ENCODE data around the gene ADAMTS14.
A peak's percentile ranks its signal among the peaks of the same experiment; 100 is the strongest.

The ADAMTS14 gene

DNA sequence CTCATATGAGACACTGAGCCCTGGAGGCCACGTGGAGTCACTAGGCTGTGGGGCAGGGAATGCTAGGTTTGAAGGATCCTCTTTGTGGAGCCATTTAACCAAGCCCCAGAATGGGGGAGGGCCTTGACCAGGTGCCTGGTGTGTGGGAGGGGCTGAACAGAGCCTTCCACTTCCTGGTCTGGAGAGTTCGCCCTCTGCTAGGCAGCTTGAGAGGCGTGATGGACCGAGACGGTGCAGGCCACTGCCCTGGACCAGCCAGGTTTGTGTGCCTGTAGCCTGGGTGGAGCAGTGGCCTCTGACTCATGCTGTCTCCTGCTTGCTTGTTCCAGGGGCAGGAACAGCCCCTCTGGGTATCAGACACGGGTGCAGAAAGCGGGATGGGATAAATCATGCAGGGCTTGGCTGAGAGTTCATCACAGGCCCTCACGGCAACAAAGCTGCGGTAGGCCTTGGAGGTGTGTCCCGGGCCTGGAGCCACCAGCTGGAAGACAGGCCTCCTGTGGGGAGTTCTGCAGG lies 27.4 kb downstream of the ADAMTS14 start:
- Histone ChIP-seq H3K4me1 (ENCODE audit: control insufficient read depth, insufficient read depth, low read length) (peaks cover 13% of the 10 kb centered on the region), H3K36me3 (ENCODE audit: control insufficient read depth, insufficient read depth, low read length, severe bottlenecking) (no peaks in the 10 kb centered on the region), H3K9ac (ENCODE audit: low read length) (no peak overlapping the region), H3K27me3 (replicated peaks; ENCODE audit: control insufficient read depth, insufficient read depth, low read length) (no peaks in the 10 kb centered on the region), H3K9me3 (ENCODE audit: control insufficient read depth, low read length) (no peaks in the 10 kb centered on the region), H3K4me3 (ENCODE audit: low read length) (no peak overlapping the region)
- no peak for DNase-seq (ENCODE audit: low read depth)

DNA sequence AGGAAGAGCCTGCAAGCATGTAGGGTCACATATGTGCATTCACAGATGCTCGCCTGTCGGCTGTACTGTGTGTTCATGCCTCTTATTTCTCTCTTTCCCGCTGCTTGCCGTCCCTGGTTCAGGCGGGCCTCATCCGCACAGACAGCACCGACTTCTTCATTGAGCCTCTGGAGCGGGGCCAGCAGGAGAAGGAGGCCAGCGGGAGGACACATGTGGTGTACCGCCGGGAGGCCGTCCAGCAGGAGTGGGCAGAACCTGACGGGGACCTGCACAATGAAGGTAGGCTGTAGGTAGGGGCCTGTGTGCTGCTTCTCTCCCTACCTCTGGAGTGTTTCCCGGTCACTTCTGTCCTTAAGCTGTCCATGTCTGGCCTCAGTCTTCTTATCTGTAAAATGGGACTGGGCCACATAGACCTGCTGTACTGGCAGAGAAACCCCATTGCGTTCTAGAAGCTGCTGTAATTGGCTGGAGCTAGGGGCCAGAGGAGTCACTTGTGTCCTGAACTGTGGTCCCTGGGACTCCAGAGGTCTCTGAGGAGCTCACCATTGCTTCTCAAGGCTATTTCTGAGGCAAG lies 30.0 kb downstream of the ADAMTS14 start:
- H3K4me1 ChIP-seq (ENCODE audit: control insufficient read depth, insufficient read depth, low read length) = no peaks in the 10 kb centered on the region
- H3K36me3 ChIP-seq (ENCODE audit: control insufficient read depth, insufficient read depth, low read length, severe bottlenecking) = no peaks in the 10 kb centered on the region
- DNase-seq (ENCODE audit: low read depth) = no peak
- no peak overlapping the region for H3K4me3 ChIP-seq (ENCODE audit: low read length)
- no peaks in the 10 kb centered on the region for H3K27me3 ChIP-seq (replicated peaks; ENCODE audit: control insufficient read depth, insufficient read depth, low read length)
- no peak overlapping the region for H3K9ac ChIP-seq (ENCODE audit: low read length)
- H3K9me3 ChIP-seq (ENCODE audit: control insufficient read depth, low read length) = no peaks in the 10 kb centered on the region

DNA sequence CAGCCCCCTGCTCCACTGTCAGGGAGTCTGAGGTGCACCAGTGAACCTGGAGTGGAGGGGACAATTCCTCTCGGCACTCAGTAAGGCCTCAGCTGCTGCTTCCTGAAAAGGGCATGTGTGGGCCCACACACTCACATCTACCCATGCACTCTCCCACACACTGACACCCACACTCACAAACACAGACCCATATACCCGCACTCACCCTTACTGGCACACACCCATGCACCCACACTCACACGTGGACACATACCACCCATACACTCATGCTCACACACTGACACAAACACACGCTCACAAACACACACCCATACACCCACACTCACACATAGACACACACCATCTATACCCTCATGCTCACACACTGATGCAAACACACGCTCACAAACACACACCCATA lies 31.9 kb downstream of the ADAMTS14 start:
- Histone ChIP-seq H3K27me3 (replicated peaks; ENCODE audit: control insufficient read depth, insufficient read depth, low read length) (no peaks in the 10 kb centered on the region), H3K4me1 (ENCODE audit: control insufficient read depth, insufficient read depth, low read length) (no peaks in the 10 kb centered on the region), H3K36me3 (ENCODE audit: control insufficient read depth, insufficient read depth, low read length, severe bottlenecking) (no peaks in the 10 kb centered on the region), H3K9me3 (ENCODE audit: control insufficient read depth, low read length) (no peaks in the 10 kb centered on the region), H3K9ac (ENCODE audit: low read length) (no peak overlapping the region), H3K4me3 (ENCODE audit: low read length) (no peak overlapping the region)
- DNase-seq (ENCODE audit: low read depth) = no peak

DNA sequence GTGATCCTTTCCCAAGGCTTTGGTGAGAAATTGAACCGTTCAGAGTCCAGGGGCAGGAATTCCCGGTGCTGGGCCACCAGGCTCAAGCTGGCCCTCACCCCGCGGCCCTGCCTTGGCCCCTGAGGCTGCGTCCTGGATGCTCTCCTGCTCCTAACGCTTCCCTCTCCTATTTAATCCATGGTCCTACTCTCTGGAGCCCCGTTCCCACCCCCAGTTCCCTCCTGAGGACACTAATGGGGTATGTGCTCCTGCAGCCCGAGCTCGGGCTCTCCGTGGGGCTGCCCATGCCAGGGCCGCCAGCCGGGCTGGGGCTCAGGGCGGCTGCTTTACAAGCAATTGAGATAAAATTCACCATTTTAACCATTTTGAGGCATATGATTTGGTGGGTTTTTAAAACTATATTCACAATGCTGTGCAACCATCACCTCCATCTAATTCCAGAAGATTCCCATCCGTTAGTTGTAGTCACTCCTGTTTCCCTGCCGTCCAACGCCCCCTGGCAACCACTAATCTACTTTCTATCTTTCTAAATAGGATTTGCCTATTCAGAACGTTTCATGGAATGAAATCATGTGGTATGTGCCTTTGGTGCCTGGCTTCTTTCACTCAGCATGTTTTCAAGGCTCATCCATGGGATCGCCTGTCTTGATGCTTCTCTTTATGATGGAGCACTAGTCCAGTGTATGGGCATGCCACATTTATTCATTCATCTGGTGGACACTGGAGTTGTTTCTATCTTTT lies 33.0 kb downstream of the ADAMTS14 start:
- Histone ChIP-seq H3K9ac (ENCODE audit: low read length) (no peak overlapping the region), H3K9me3 (ENCODE audit: control insufficient read depth, low read length) (no peaks in the 10 kb centered on the region), H3K4me1 (ENCODE audit: control insufficient read depth, insufficient read depth, low read length) (no peaks in the 10 kb centered on the region), H3K36me3 (ENCODE audit: control insufficient read depth, insufficient read depth, low read length, severe bottlenecking) (no peaks in the 10 kb centered on the region), H3K27me3 (replicated peaks; ENCODE audit: control insufficient read depth, insufficient read depth, low read length) (no peaks in the 10 kb centered on the region), H3K4me3 (ENCODE audit: low read length) (no peak overlapping the region)
- no peak for DNase-seq (ENCODE audit: low read depth)

DNA sequence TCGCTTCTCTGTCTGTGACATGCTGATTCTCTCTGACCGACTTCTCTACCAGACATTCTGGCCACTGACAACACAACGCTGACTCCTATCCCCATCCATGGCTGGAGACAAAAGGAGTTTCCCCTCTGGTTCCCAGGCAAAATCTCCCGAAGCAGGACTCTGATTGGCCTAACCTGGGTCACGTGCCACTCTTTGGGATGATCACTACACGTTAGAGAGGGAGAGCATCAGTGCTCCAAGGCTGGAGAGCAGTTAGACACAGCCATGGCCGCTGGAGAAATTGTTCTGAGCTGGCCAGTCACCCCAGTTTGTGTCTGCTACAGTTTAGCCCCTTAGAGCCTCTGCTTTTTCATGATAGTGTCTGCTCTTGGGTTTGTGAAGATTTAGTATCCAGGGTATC lies 38.9 kb downstream of the ADAMTS14 start:
- no peaks in the 10 kb centered on the region for H3K36me3 ChIP-seq (ENCODE audit: control insufficient read depth, insufficient read depth, low read length, severe bottlenecking)
- H3K4me1 ChIP-seq (ENCODE audit: control insufficient read depth, insufficient read depth, low read length) = peaks cover 7% of the 10 kb centered on the region
- no peaks in the 10 kb centered on the region for H3K9me3 ChIP-seq (ENCODE audit: control insufficient read depth, low read length)
- H3K9ac ChIP-seq (ENCODE audit: low read length) = no peak overlapping the region
- H3K27me3 ChIP-seq (replicated peaks; ENCODE audit: control insufficient read depth, insufficient read depth, low read length) = no peaks in the 10 kb centered on the region
- no peak for DNase-seq (ENCODE audit: low read depth)
- H3K4me3 ChIP-seq (ENCODE audit: low read length) = no peak overlapping the region

DNA sequence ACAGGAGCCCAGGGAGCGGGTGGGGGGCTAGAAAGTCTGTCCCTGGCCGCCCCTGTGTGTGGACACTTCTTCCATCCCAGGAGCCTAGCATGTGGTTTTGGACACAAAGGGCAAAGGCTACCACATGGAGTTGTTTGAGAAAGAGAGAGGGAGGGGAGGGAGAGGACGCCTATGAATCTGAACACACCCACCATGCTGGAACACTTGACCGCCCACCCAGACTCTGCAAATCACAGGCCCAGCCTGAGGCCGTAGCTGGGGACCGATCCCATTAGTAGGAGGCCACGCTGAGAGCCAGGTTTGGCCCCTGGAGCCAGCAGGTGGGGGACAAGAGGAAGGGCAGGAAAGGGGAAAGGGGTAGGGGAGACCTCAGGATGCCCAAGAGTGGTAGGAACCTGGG lies 39.6 kb downstream of the ADAMTS14 start:
- Histone ChIP-seq H3K9ac (ENCODE audit: low read length) (no peak overlapping the region), H3K36me3 (ENCODE audit: control insufficient read depth, insufficient read depth, low read length, severe bottlenecking) (no peaks in the 10 kb centered on the region), H3K9me3 (ENCODE audit: control insufficient read depth, low read length) (no peaks in the 10 kb centered on the region), H3K4me3 (ENCODE audit: low read length) (no peak overlapping the region), H3K27me3 (replicated peaks; ENCODE audit: control insufficient read depth, insufficient read depth, low read length) (no peaks in the 10 kb centered on the region), H3K4me1 (ENCODE audit: control insufficient read depth, insufficient read depth, low read length) (peaks cover 11% of the 10 kb centered on the region)
- DNase-seq (ENCODE audit: low read depth) = no peak

DNA sequence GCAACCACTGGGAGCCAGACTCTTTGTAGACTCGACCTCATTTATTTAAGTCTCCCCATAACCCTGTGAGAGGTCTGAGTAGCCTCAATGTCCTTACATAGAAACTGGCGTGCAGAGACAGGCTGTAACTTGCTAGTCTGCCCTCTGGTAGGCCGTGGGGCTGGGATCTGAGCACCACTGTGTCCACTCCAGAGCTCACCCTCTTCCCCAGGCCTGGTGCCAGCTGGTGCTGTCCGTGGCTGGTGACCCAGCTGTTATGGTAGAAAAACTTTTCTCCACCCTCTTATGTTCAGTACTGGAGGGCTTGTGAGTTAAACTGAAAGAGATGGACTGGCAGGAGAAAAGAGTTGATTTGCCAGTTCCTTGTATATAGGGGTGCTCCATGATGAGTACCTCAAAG lies 41.9 kb downstream of the ADAMTS14 start:
- no peak overlapping the region for H3K4me3 ChIP-seq (ENCODE audit: low read length)
- H3K9ac ChIP-seq (ENCODE audit: low read length) = no peak overlapping the region
- no peaks in the 10 kb centered on the region for H3K9me3 ChIP-seq (ENCODE audit: control insufficient read depth, low read length)
- H3K4me1 ChIP-seq (ENCODE audit: control insufficient read depth, insufficient read depth, low read length) = peaks cover 11% of the 10 kb centered on the region
- H3K36me3 ChIP-seq (ENCODE audit: control insufficient read depth, insufficient read depth, low read length, severe bottlenecking) = no peaks in the 10 kb centered on the region
- no peak for DNase-seq (ENCODE audit: low read depth)
- no peaks in the 10 kb centered on the region for H3K27me3 ChIP-seq (replicated peaks; ENCODE audit: control insufficient read depth, insufficient read depth, low read length)

DNA sequence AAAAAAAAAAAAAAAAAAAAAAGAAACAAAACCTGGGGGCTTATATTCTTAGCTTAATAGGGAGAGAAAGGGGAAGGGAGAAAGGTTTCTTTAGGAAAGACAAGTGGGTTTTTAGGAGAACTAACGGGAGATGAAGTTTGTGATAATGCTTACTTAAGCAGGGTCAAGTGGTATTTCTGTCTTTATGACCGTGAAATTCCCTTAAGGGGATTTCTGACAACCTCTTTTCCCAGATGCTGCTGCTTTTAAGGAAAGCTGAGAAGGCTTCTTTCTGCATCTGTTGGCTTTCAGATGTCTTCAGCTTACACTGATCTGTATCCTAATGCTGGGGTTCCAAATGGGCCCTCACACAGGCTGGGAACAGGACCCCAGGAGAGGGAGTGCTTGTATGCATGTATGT lies 42.6 kb downstream of the ADAMTS14 start:
- Histone ChIP-seq H3K4me3 (ENCODE audit: low read length) (no peak overlapping the region), H3K4me1 (ENCODE audit: control insufficient read depth, insufficient read depth, low read length) (peaks cover 11% of the 10 kb centered on the region), H3K9ac (ENCODE audit: low read length) (no peak overlapping the region), H3K36me3 (ENCODE audit: control insufficient read depth, insufficient read depth, low read length, severe bottlenecking) (no peaks in the 10 kb centered on the region), H3K9me3 (ENCODE audit: control insufficient read depth, low read length) (no peaks in the 10 kb centered on the region), H3K27me3 (replicated peaks; ENCODE audit: control insufficient read depth, insufficient read depth, low read length) (no peaks in the 10 kb centered on the region)
- DNase-seq (ENCODE audit: low read depth) = no peak

DNA sequence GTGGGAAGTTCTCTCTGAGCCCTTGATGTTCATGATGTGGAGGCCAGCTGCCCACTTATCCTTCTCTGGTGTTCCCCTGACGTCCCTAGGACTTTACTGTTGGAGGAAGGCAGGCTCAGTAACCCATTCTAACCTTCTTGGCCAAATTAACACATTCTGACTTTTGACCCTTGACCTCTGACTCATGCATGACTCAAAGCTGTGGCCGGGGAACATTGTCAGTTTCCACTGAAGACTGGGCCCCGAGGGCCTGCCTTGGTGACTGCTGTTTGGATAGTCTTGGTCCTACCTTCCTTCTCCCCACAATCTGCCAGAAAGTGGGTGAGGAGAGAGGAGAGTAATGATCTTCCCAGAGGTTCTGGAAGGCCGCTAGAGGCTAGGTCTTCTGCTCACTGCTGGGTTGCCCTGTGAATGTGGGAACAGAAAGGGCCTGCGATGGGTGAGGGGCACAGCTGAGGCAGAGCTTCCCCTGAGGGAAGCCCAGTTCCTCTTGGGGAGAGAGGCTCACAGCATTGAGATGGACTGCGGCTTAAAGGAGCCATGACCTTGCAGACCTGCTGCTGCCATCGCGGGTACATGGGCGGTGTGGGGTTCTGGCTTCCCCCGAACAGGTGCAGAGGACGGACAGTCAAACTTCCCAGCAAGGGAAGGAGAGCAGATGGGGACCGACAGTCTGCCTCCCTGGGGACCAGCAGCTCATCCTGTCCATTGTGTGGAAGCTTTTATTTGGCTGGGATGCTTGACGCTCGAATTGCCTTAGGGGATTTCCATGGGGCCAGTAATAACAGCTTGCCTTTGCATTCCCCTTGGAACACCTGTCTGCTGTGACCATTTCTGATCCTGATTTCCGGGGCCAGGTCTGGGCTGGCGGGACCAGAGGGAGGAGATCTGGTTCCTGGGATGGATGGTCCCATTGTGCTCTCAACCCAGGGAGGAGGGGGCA lies 43.8 kb downstream of the ADAMTS14 start:
- H3K9ac ChIP-seq (ENCODE audit: low read length) = no peak overlapping the region
- H3K27me3 ChIP-seq (replicated peaks; ENCODE audit: control insufficient read depth, insufficient read depth, low read length) = no peaks in the 10 kb centered on the region
- H3K9me3 ChIP-seq (ENCODE audit: control insufficient read depth, low read length) = no peaks in the 10 kb centered on the region
- H3K4me1 ChIP-seq (ENCODE audit: control insufficient read depth, insufficient read depth, low read length) = peaks cover 11% of the 10 kb centered on the region
- no peaks in the 10 kb centered on the region for H3K36me3 ChIP-seq (ENCODE audit: control insufficient read depth, insufficient read depth, low read length, severe bottlenecking)
- no peak overlapping the region for H3K4me3 ChIP-seq (ENCODE audit: low read length)
- DNase-seq (ENCODE audit: low read depth) = peak; percentile 29

DNA sequence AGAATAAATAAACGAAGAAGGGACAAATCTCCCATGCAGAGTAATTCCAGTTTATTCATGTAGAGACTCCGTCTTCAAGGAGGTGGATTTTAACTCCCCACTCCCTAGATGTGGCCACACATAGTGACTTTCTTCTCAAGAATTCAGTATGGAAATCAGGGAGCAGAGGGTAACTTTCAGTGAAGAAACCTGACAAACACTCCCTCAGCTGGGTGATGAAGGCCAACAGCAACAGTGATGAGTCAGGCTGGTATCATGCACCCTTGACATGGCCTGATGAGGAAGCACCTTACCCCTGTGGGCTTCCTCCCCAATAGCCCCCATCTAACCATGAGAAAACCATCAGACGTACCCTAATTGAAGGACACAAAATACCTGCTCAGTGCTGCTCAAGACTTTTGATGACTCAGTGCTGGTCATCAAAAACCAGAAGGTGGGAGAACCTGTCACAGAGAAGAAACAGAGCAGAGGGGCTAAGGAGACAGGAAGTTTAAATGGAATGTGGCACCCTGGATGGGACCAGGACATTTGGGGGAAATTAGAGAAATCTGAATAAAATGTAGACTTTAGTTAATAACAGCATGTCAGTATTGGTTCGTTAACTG lies 50.6 kb downstream of the ADAMTS14 start:
- DNase-seq (ENCODE audit: low read depth) = peak; percentile 32
- Histone ChIP-seq H3K27me3 (replicated peaks; ENCODE audit: control insufficient read depth, insufficient read depth, low read length) (no peaks in the 10 kb centered on the region), H3K9ac (ENCODE audit: low read length) (no peak overlapping the region), H3K4me1 (ENCODE audit: control insufficient read depth, insufficient read depth, low read length) (no peaks in the 10 kb centered on the region), H3K36me3 (ENCODE audit: control insufficient read depth, insufficient read depth, low read length, severe bottlenecking) (no peaks in the 10 kb centered on the region), H3K9me3 (ENCODE audit: control insufficient read depth, low read length) (no peaks in the 10 kb centered on the region), H3K4me3 (ENCODE audit: low read length) (no peak overlapping the region)

DNA sequence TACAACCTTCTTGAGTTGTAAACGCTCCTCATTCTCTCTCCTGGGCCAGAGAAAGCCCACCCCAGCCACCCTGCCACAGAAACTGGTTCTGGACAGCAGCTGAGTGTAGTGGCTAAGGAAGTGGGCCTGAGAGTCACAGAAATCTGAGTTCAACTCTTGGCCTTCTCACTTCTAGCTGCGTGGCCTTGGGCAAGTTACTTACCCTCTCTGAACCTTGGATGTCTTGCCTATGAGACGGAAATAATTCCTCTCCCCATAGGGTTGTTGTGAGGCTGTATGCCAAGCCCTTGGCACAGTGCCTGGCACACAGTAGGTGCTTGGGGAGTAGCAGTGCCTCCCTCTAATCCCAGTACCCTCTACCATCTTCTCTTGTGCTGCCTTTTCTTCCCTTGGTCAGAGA lies 51.5 kb downstream of the ADAMTS14 start:
- no peaks in the 10 kb centered on the region for H3K4me1 ChIP-seq (ENCODE audit: control insufficient read depth, insufficient read depth, low read length)
- no peaks in the 10 kb centered on the region for H3K36me3 ChIP-seq (ENCODE audit: control insufficient read depth, insufficient read depth, low read length, severe bottlenecking)
- H3K4me3 ChIP-seq (ENCODE audit: low read length) = no peak overlapping the region
- H3K9ac ChIP-seq (ENCODE audit: low read length) = no peak overlapping the region
- H3K9me3 ChIP-seq (ENCODE audit: control insufficient read depth, low read length) = no peaks in the 10 kb centered on the region
- no peaks in the 10 kb centered on the region for H3K27me3 ChIP-seq (replicated peaks; ENCODE audit: control insufficient read depth, insufficient read depth, low read length)
- no peak for DNase-seq (ENCODE audit: low read depth)

Data from adipocyte (in vitro differentiated cells).